HEK293T (cell line): ENCODE data around the gene TRIM26.
"Not testable (repeated sequence)": the region's sequence is repeated elsewhere in the genome, so short reads cannot be mapped to it uniquely, and the experiment has no call there.

Source experiments
- CTCF ChIA-PET: fragments of 350-600 bp; formaldehyde crosslinking; extraction: SDS; loops from one replicate; lab custom pipeline; 2021; ENCODE audit warnings: antibody characterized with exemption, inconsistent platforms; lab: Yijun Ruan, JAX
- POLR2A ChIA-PET: fragments of 350-600 bp; formaldehyde crosslinking; extraction: SDS; loops from one replicate; lab custom pipeline; 2020; ENCODE audit warnings: antibody characterized with exemption, inconsistent platforms; lab: Yijun Ruan, JAX
- DNase-seq: peaks from one replicate; pipeline ENCODE4 v3.0.0; 2012; ENCODE audit warnings: mixed read lengths; ENCODE audit errors: extremely low spot score
- ARNT ChIP-seq: fragments of 450-650 bp; IDR thresholded peaks from 2 replicates; pipeline ENCODE4 v1.6.1; 2017; ENCODE audit warnings: mild to moderate bottlenecking
- BHLHE40 ChIP-seq: fragments of 450-650 bp; IDR thresholded peaks from 2 replicates; pipeline ENCODE4 v1.6.1; 2016; ENCODE audit warnings: mild to moderate bottlenecking, moderate library complexity, borderline replicate concordance
- CTBP1 ChIP-seq: fragments of 450-650 bp; IDR thresholded peaks from 2 replicates; pipeline ENCODE4 v1.6.1; 2016; ENCODE audit warnings: borderline replicate concordance
- ELF4 ChIP-seq: fragments of 450-650 bp; IDR thresholded peaks from 2 replicates; pipeline ENCODE4 v1.6.1; 2017; ENCODE audit warnings: antibody characterized with exemption
- FOXA1 ChIP-seq: fragments of 450-650 bp; IDR thresholded peaks from 2 replicates; pipeline ENCODE4 v1.6.1; 2016; ENCODE audit warnings: mild to moderate bottlenecking
- FOXK2 ChIP-seq: fragments of 450-650 bp; IDR thresholded peaks from 2 replicates; pipeline ENCODE4 v1.6.1; 2016; ENCODE audit warnings: mild to moderate bottlenecking
- FOXM1 ChIP-seq: fragments of 450-650 bp; IDR thresholded peaks from 2 replicates; pipeline ENCODE4 v1.6.1; 2017; ENCODE audit warnings: mild to moderate bottlenecking, borderline replicate concordance
- HDGF ChIP-seq: fragments of 450-650 bp; IDR thresholded peaks from 2 replicates; pipeline ENCODE4 v1.6.1; 2017; ENCODE audit warnings: antibody characterized with exemption, borderline replicate concordance
- L3MBTL2 ChIP-seq: fragments of 450-650 bp; conservative IDR thresholded peaks from 2 replicates; pipeline ENCODE4 v1.6.1; 2016; ENCODE audit warnings: mild to moderate bottlenecking
- LEF1 ChIP-seq: fragments of 450-650 bp; IDR thresholded peaks from 2 replicates; pipeline ENCODE4 v1.6.1; 2017; ENCODE audit warnings: mild to moderate bottlenecking, borderline replicate concordance
- NFRKB ChIP-seq: fragments of 450-650 bp; IDR thresholded peaks from 2 replicates; pipeline ENCODE4 v1.6.1; 2016; ENCODE audit warnings: mild to moderate bottlenecking, moderate library complexity
- PKNOX1 ChIP-seq: fragments of 450-650 bp; IDR thresholded peaks from 2 replicates; pipeline ENCODE4 v1.6.1; 2016
- SP1 ChIP-seq: fragments of 450-650 bp; IDR thresholded peaks from 2 replicates; pipeline ENCODE4 v1.6.1; 2017
- SUZ12 ChIP-seq: fragments of 450-650 bp; IDR thresholded peaks from 2 replicates; pipeline ENCODE4 v1.6.1; 2016; ENCODE audit warnings: mild to moderate bottlenecking
- TARDBP ChIP-seq: fragments of 450-650 bp; IDR thresholded peaks from 2 replicates; pipeline ENCODE4 v1.6.1; 2016
- ZNF384 ChIP-seq: fragments of 450-650 bp; IDR thresholded peaks from 2 replicates; pipeline ENCODE4 v1.6.1; 2016

TRIM26 gene

GRCh38 chr6:30223339-30223738 lies 10.1 kb upstream of the TRIM26 start:
- ChIA-PET POLR2A (no interaction called here), CTCF (no interaction called here)
- DNase-seq, result no peak
- TF ChIP-seq TARDBP (no peak), FOXM1 (no peak), BHLHE40 (no peak), ELF4 (no peak), SP1 (no peak), ZNF384 (no peak), FOXK2 (no peak), L3MBTL2 (no peak), CTBP1 (no peak), ARNT (no peak), FOXA1 (no peak), HDGF (no peak), NFRKB (no peak), PKNOX1 (no peak), SUZ12 (no peak), LEF1 (no peak)

- POLR2A ChIA-PET, CTCF ChIA-PET, DNase-seq: not testable (repeated sequence)
Observed at GRCh38 chr6:30221956-30222355, 8.8 kb upstream of the TRIM26 start.

GRCh38 chr6:30221395-30221794 lies 8.2 kb upstream of the TRIM26 start:
- CTCF ChIA-PET, DNase-seq: not testable (repeated sequence)
- POLR2A ChIA-PET, result interaction anchor here (0.7 to 3.2 kb wide), 2 partner anchors 10 to 105 kb away, joined by 3 to 15 read pairs; no protein-coding TSS in a partner anchor

- CTCF ChIA-PET, result interaction anchor here (0.5 to 1.7 kb wide), 11 partner anchors 9 to 235 kb away, joined by 3 to 7 read pairs (median 4); no protein-coding TSS in a partner anchor
- peak; percentile 58 for DNase-seq
- POLR2A ChIA-PET, result interaction anchor here (1.0 to 3.2 kb wide), 3 partner anchors 8 to 107 kb away, joined by 3 to 15 read pairs (median 4); no protein-coding TSS in a partner anchor
- no peak for TF ChIP-seq BHLHE40
- TF ChIP-seq LEF1, result no peak
- no peak for TF ChIP-seq PKNOX1
- TF ChIP-seq ZNF384, result no peak
- no peak for TF ChIP-seq FOXA1
- no peak for TF ChIP-seq SP1
- no peak for TF ChIP-seq TARDBP
- TF ChIP-seq HDGF, result no peak
- TF ChIP-seq ELF4, result no peak
- no peak for TF ChIP-seq CTBP1
- TF ChIP-seq SUZ12, result no peak
- TF ChIP-seq ARNT, result no peak
- TF ChIP-seq L3MBTL2, result no peak
- TF ChIP-seq FOXM1, result no peak
- no peak for TF ChIP-seq FOXK2
- no peak for TF ChIP-seq NFRKB
Observed at GRCh38 chr6:30219244-30219643, 6.0 kb upstream of the TRIM26 start.

- TF ChIP-seq TARDBP (no peak), NFRKB (no peak), SUZ12 (no peak), ELF4 (no peak), SP1 (no peak), L3MBTL2 (no peak), BHLHE40 (no peak), FOXM1 (no peak), ZNF384 (no peak), LEF1 (no peak), FOXK2 (no peak), CTBP1 (no peak), PKNOX1 (no peak), FOXA1 (no peak), HDGF (no peak), ARNT (no peak)
- DNase-seq, result no peak
- ChIA-PET POLR2A (interaction anchor here (0.7 to 1.3 kb wide), 2 partner anchors 111 to 138 kb away, joined by 3 to 4 read pairs; partner anchors contain the start of gene TRIM39), CTCF (no interaction called here)
Observed at GRCh38 chr6:30216096-30216495, 2.9 kb upstream of the TRIM26 start.

GRCh38 chr6:30214657-30214982 lies 1.4 kb upstream of the TRIM26 start:
- TF ChIP-seq HDGF (no peak), ELF4 (no peak), FOXA1 (no peak), LEF1 (no peak), ZNF384 (no peak), PKNOX1 (no peak), TARDBP (no peak), L3MBTL2 (no peak), SUZ12 (no peak), CTBP1 (no peak), FOXK2 (no peak), BHLHE40 (no peak), FOXM1 (no peak), NFRKB (no peak)
- POLR2A ChIA-PET, result interaction anchor here (0.7 to 2.3 kb wide), 6 partner anchors 9 to 155 kb away, joined by 3 to 17 read pairs (median 4); partner anchors contain the start of gene TRIM39
- DNase-seq, result no peak
- CTCF ChIA-PET, result no interaction called here
